Right ventricle myocardium superior (tissue), 1 donor: ENCODE data around the gene NEDD8. TPM values are rescaled to one million over a fixed set of nuclear protein-coding genes. Genes with fewer than 3 reads are reported as not detected.
"Not testable (repeated sequence)": the region's sequence is repeated elsewhere in the genome, so short reads cannot be mapped to it uniquely, and the experiment has no call there.

Experiments
- ATAC-seq: fragments of 200-7000 bp; cut with Tn5 transposase; one replicate; pipeline ENCODE4 v1.9.1; 2020; ENCODE audit warnings: mild to moderate bottlenecking; ENCODE audit not compliant: poor library complexity
- DNase-seq: peaks from one replicate; pipeline ENCODE4 v3.0.0-alpha.2; 2020
- intact Hi-C: fragments of 100-400 bp; cut with DNase I; formaldehyde crosslinking; loops from one replicate; pipeline ENCODE4 v1.11.2; 2022
- total RNA-seq: library from RNA; stranded (reverse); fragmentation: NEBNext Ultra II Directional; extraction: Animal tissue kit (Norgen Biotek cat#: 25700); gene quantifications from one replicate; pipeline ENCODE4 v1.2.1, GENCODE V29; 2021
- donor health status: DM: no; HTN: yes; CAD: no; lungs with severe emphysema.

NEDD8 gene
- total RNA-seq, 1 donor from 2014 or later: 212 TPM

GRCh38 chr14:24253936-24254335 is 21.8 kb upstream of the NEDD8 start:
- no peak for DNase-seq
- no peak for ATAC-seq
- intact Hi-C loops: no loop called here

GRCh38 chr14:24252289-24253124 is 20.3 kb upstream of the NEDD8 start:
- DNase-seq (no peak), ATAC-seq (no peak)
- intact Hi-C loops: no loop called here

- no peak for DNase-seq
- no peak for ATAC-seq
- intact Hi-C loops: no loop called here
Measured at GRCh38 chr14:24251880-24252288, 19.7 kb upstream of the NEDD8 start.

GRCh38 chr14:24250354-24250753 is 18.2 kb upstream of the NEDD8 start:
- ATAC-seq: no peak
- intact Hi-C loops: no loop called here
- no peak for DNase-seq

- no peak for DNase-seq
- no peak for ATAC-seq
- intact Hi-C loops: no loop called here
Measured at GRCh38 chr14:24249230-24250021, 17.3 kb upstream of the NEDD8 start.

GRCh38 chr14:24247422-24247821 is 15.3 kb upstream of the NEDD8 start:
- DNase-seq (no peak), ATAC-seq (no peak)
- intact Hi-C loops: no loop called here

GRCh38 chr14:24246765-24247212 is 14.6 kb upstream of the NEDD8 start:
- intact Hi-C loops: no loop called here
- ATAC-seq: no peak

GRCh38 chr14:24245350-24245749 is 13.2 kb upstream of the NEDD8 start:
- ATAC-seq, intact Hi-C loops, DNase-seq: not testable (repeated sequence)

More at GRCh38 chr14:24246765-24247212, 14.6 kb upstream of the NEDD8 start:
- no peak for DNase-seq

GRCh38 chr14:24243336-24243836 is 11.2 kb upstream of the NEDD8 start:
- no peak for DNase-seq
- intact Hi-C loops: loop anchor here (2.0 kb wide), 1 partner anchor 53 kb away; no protein-coding TSS in a partner anchor

GRCh38 chr14:24241829-24242443 is 9.8 kb upstream of the NEDD8 start:
- peak; percentile 94 for DNase-seq
- intact Hi-C loops: loop anchor here (2.0 kb wide), 1 partner anchor 55 kb away; no protein-coding TSS in a partner anchor
- peak; percentile 95 for ATAC-seq

More at GRCh38 chr14:24243336-24243836, 11.2 kb upstream of the NEDD8 start:
- ATAC-seq: peak; percentile 0

- intact Hi-C loops: no loop called here
- ATAC-seq: no peak
- no peak for DNase-seq
Measured at GRCh38 chr14:24240110-24240918, 8.1 kb upstream of the NEDD8 start.

GRCh38 chr14:24238527-24239037 is 6.4 kb upstream of the NEDD8 start:
- ATAC-seq (no peak), DNase-seq (no peak)
- intact Hi-C loops: no loop called here

GRCh38 chr14:24238123-24238522 is 6.0 kb upstream of the NEDD8 start:
- ATAC-seq (no peak), DNase-seq (no peak)
- intact Hi-C loops: no loop called here

- no peak for DNase-seq
- intact Hi-C loops: no loop called here
- no peak for ATAC-seq
Measured at GRCh38 chr14:24237463-24237955, 5.3 kb upstream of the NEDD8 start.

- intact Hi-C loops: no loop called here
- ATAC-seq (no peak), DNase-seq (no peak)
Measured at GRCh38 chr14:24236689-24237462, 4.7 kb upstream of the NEDD8 start.

- intact Hi-C loops: no loop called here
- ATAC-seq (no peak), DNase-seq (no peak)
Measured at GRCh38 chr14:24235804-24236688, 3.9 kb upstream of the NEDD8 start.
